Choroid plexus epithelial cell (primary cell): ENCODE data around the gene VSTM2B.

ENCODE experiments used
- DNase-seq: peaks from one replicate; pipeline ENCODE4 v3.0.0-alpha.2; 2010; ENCODE audit warnings: low read depth
- H3K4me3 ChIP-seq: 2 replicates; pipeline ENCODE4 v1.5.1; 2011; ENCODE audit warnings: low read depth, mild to moderate bottlenecking, control low read depth, low read length, moderate library complexity
- TF ChIP-seq, protein P1 (sequence below): conservative IDR thresholded peaks from 2 replicates; pipeline ENCODE4 v1.5.1; 2011; ENCODE audit warnings: low read depth, mild to moderate bottlenecking, control low read depth, inconsistent platforms, low read length, moderate library complexity

VSTM2B gene

DNA sequence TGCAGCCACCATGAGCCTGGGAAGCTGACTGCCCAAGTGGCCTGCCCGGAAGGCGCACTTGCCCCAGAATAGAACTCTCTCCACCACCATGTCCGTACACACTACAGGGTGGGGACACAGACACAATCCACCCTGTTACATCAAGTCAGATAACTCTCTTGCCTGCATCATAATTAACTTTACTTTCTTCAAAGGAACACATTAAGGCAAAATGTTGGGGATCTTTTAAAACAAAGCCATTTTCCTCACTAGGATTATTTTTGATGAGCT is 23.3 kb upstream of the VSTM2B start:
- TF ChIP-seq, protein P1, sequence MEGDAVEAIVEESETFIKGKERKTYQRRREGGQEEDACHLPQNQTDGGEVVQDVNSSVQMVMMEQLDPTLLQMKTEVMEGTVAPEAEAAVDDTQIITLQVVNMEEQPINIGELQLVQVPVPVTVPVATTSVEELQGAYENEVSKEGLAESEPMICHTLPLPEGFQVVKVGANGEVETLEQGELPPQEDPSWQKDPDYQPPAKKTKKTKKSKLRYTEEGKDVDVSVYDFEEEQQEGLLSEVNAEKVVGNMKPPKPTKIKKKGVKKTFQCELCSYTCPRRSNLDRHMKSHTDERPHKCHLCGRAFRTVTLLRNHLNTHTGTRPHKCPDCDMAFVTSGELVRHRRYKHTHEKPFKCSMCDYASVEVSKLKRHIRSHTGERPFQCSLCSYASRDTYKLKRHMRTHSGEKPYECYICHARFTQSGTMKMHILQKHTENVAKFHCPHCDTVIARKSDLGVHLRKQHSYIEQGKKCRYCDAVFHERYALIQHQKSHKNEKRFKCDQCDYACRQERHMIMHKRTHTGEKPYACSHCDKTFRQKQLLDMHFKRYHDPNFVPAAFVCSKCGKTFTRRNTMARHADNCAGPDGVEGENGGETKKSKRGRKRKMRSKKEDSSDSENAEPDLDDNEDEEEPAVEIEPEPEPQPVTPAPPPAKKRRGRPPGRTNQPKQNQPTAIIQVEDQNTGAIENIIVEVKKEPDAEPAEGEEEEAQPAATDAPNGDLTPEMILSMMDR, result no peak
- DNase-seq, result no peak
- no peak overlapping the region for H3K4me3 ChIP-seq

- no peak overlapping the region for H3K4me3 ChIP-seq
- TF ChIP-seq, protein P1, result no peak
- DNase-seq, result no peak
These were observed 22.5 kb upstream of the VSTM2B start for GRCh38 chr19:29503140-29503758.

DNA sequence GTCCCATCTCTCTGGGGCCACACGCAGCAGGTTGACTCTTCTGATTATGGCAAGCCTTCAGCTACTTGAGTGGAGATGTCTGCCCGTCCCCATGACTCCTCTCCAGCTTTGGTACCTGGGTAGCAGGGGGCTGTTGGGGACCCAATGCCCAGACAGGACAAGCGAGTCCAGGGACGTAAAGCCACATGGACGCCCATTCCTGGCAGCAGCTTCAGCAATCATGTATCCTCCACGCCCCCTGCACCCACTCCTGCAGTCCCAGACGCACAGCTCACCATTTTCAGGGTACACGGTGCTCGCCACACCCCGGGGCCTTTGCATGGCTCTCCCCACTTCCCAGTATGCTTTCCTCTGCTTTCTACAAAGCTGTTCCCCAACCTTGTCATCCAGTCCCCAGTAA is 22.0 kb upstream of the VSTM2B start:
- DNase-seq, result no peak
- no peak overlapping the region for H3K4me3 ChIP-seq
- TF ChIP-seq, protein P1, result no peak

DNA sequence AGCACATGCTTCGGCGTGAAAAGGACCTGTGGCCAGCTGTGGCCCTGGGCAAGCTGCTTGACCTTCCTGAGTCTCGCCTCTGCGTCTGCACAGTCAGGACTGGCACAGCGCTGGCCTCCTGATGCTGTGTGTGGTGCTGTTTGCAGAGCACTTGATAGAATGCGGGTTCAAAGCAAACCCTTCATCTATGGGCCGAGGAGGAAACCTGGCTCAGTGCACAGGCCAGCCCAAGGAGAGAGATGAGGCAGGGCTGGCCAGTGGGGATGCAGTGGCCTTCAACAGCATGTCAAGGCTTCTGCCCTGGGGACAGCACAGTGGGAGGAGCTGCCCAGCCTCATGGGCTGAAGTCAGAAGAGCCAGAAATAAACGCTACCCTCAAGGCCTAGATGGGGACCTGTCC is 21.3 kb upstream of the VSTM2B start:
- TF ChIP-seq, protein P1, result no peak
- DNase-seq, result no peak
- no peak overlapping the region for H3K4me3 ChIP-seq

GRCh38 chr19:29505097-29505824 is 20.5 kb upstream of the VSTM2B start:
- DNase-seq, result no peak
- TF ChIP-seq, protein P1, result no peak

GRCh38 chr19:29506619-29506911 is 19.2 kb upstream of the VSTM2B start:
- no peak for DNase-seq
- TF ChIP-seq, protein P1, result no peak
- H3K4me3 ChIP-seq, result no peak overlapping the region

More at GRCh38 chr19:29505097-29505824, 20.5 kb upstream of the VSTM2B start:
- no peak overlapping the region for H3K4me3 ChIP-seq
